Lower lobe of right lung (tissue), 2 donors: Measurements from ENCODE around the gene SLC45A3. TPM values are rescaled to one million over a fixed set of nuclear protein-coding genes. Genes with fewer than 3 reads are reported as not detected.

Experiments used
- ATAC-seq, 2 donors: fragments of 200-7000 bp; cut with Tn5 transposase; one replicate each; pipeline ENCODE4 v1.9.1; 2020 to 2022; ENCODE audit warnings: mild to moderate bottlenecking in 2 of 2, moderate library complexity in 2 of 2
- DNase-seq: peaks from one replicate; pipeline ENCODE4 v3.0.0-alpha.2; 2020
- H3K27ac ChIP-seq: fragments of 200-600 bp; one replicate; pipeline ENCODE4 v1.8.0; 2022
- H3K27me3 ChIP-seq: fragments of 200-600 bp; one replicate; pipeline ENCODE4 v1.8.0; 2022; ENCODE audit warnings: low read depth
- H3K36me3 ChIP-seq: fragments of 200-600 bp; one replicate; pipeline ENCODE4 v1.8.0; 2022; ENCODE audit warnings: mild to moderate bottlenecking
- H3K4me1 ChIP-seq: fragments of 200-600 bp; one replicate; pipeline ENCODE4 v1.8.0; 2022
- H3K4me3 ChIP-seq: fragments of 200-600 bp; one replicate; pipeline ENCODE4 v1.8.0; 2022; ENCODE audit warnings: mild to moderate bottlenecking
- H3K9me3 ChIP-seq: fragments of 200-600 bp; one replicate; pipeline ENCODE4 v1.8.0; 2022
- CTCF ChIP-seq: fragments of 200-600 bp; IDR thresholded peaks from one replicate; pipeline ENCODE4 v1.8.0; 2022; ENCODE audit warnings: antibody characterized with exemption, mild to moderate bottlenecking
- intact Hi-C: fragments of 100-400 bp; cut with DNase I; formaldehyde crosslinking; loops from one replicate; pipeline ENCODE4 v1.11.0; 2022
- total RNA-seq: library from RNA; stranded (reverse); fragmentation: NEBNext Ultra II Directional; extraction: Animal tissue kit (Norgen Biotek cat#: 25700); gene quantifications from one replicate; pipeline ENCODE4 v1.2.1, GENCODE V29; 2021
- donor health status: DM: no; HTN: yes; CAD: no; lungs with severe emphysema.

The SLC45A3 gene
- total RNA-seq, 1 donor from 2014 or later: 6.8 TPM

GRCh38 chr1:205610901-205611466 lies 69.3 kb downstream of the SLC45A3 start:
- DNase-seq: no peak
- intact Hi-C loops: no loop called here
- no peak for TF ChIP-seq CTCF
- no peak overlapping the region for H3K27ac ChIP-seq
- no peak for ATAC-seq
- no peaks in the 10 kb centered on the region for H3K9me3 ChIP-seq
- peaks cover 17% of the 10 kb centered on the region for H3K4me1 ChIP-seq
- peaks cover 39% of the 10 kb centered on the region for H3K36me3 ChIP-seq
- no peak overlapping the region for H3K4me3 ChIP-seq
- H3K27me3 ChIP-seq: no peaks in the 10 kb centered on the region

GRCh38 chr1:205610036-205610435 lies 70.3 kb downstream of the SLC45A3 start:
- DNase-seq (no peak), ATAC-seq (peak in 1 of 2 donors; percentile 41)
- Histone ChIP-seq H3K4me1 (peaks cover 17% of the 10 kb centered on the region), H3K9me3 (no peaks in the 10 kb centered on the region), H3K27me3 (no peaks in the 10 kb centered on the region), H3K4me3 (no peak overlapping the region), H3K27ac (no peak overlapping the region), H3K36me3 (peaks cover 29% of the 10 kb centered on the region)
- TF ChIP-seq CTCF: no peak
- intact Hi-C loops: no loop called here

Other genes starting within 250 kb of the SLC45A3 start
- 1.0 TPM for gene BLACAT1, start 224.5 kb downstream of the SLC45A3 start, total RNA-seq
- gene CDK18, start 175.8 kb downstream of the SLC45A3 start, total RNA-seq: 36.6 TPM
- 62.8 TPM for gene ELK4, start 48.5 kb downstream of the SLC45A3 start, total RNA-seq
- 111 TPM for gene NUCKS1, start 69.7 kb upstream of the SLC45A3 start, total RNA-seq
- 23.9 TPM for gene RAB29, start 95.0 kb upstream of the SLC45A3 start, total RNA-seq
- 29.3 TPM for gene SLC41A1, start 132.7 kb upstream of the SLC45A3 start, total RNA-seq
- gene PM20D1, start 169.6 kb upstream of the SLC45A3 start, total RNA-seq: 0.30 TPM